Activated CD4-positive, CD25-positive, alpha-beta regulatory T cell treated with anti-CD3 and anti-CD28 coated beads, Interleukin-2, amount 50 U/mL, for 24 hours (primary cell): ENCODE measurements around the gene AQP6.
A peak's percentile ranks its signal among the peaks of the same experiment; 100 is the strongest.

Source experiments
- ATAC-seq, 2 donors: fragments of 150-1000 bp; cut with Tn5 transposase; one replicate each; pipeline ENCODE4 v1.10.0; 2021; ENCODE audit warnings: mild to moderate bottlenecking in 1 of 2, moderate library complexity in 1 of 2

The AQP6 gene

DNA sequence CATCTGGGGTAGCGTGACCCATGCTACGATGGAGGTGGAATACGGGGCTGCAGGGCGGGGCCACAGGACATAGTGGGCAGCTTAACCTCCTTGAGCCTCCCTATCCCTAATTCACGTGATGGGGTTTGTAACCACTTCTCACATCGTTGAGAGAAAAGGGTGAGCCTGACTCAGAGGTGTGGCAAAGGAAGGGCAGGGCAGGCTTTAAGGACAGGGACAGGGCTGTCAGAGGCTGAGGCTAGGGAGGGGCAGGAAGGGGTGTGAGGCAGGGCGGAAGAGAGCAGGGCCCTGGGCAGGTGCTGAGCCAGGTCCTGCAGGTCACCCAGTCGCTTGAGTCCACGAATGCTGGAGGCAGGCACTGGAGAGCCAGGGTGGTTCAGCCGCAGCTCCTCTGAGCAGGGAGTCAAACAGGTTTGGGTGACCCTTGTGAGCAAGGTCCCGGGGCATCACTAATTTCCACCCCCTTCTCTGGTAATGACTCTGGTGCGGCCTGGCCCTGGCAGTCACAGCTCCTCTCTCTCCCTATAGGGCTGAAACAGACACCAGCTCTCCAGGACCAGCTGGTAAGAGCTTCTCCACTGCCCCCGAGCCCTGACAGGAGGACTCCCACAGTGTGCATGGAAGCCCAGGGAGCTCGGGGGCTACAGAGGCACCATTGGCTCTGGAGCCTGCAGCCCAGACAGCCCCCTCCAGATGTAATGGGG is 29.7 kb upstream of the AQP6 start:
- peak; percentile 23 to 52 for ATAC-seq

DNA sequence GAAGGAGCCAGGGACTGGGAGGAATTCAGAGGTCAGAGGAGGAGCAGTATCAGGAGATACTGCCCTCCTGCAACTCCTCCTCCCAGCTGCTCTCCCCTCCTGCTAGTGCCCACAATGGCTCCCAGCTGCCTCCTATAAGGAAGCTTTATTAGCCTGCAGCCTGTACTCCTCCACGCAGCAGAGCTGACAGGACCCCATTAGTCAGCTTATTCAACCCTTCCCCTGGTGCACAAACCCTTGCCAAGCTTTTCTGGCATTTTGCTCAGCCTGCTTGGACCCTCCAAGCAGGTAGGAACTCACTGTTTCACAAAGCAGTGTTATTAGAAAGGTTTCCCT is 29.2 kb upstream of the AQP6 start:
- ATAC-seq = no peak

DNA sequence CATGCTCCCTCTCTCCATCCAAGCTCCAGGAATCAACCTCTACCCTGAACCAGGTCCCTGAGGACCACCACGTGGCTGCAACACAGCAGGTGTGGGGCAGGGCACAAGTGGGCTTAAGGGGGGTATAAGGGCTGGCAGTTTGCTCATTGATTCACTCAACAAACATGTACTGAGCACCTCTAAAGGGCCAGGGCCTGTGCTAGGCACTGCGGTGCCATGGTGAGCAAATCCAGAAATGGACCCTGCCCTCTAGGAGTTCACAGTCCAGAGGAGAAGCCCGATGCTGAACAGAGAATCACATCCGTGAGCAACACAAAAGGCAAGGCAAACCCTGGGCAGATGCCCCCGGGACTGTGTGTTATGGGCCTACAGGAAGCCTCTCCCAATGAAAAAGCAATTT is 28.7 kb upstream of the AQP6 start:
- no peak for ATAC-seq

DNA sequence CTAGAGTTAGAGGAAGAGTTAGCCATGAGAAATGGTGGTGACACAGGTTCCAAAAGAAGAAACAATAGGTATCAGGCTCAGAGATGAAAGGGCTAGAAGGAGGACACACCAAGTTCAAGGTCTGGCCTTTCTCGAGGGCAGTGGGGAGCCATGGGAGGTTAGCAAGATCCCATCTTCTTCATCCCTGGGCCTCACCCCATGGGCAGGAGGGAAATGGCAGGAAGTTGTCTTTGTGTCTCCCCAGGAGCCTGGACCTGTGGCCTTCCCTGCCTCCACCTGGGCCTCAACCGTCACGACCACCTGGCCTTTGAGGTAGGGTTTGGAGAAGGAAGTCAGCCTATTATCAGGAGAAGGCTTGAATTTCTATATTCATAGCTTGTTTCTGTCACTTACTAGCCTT is 28.0 kb upstream of the AQP6 start:
- no peak for ATAC-seq

DNA sequence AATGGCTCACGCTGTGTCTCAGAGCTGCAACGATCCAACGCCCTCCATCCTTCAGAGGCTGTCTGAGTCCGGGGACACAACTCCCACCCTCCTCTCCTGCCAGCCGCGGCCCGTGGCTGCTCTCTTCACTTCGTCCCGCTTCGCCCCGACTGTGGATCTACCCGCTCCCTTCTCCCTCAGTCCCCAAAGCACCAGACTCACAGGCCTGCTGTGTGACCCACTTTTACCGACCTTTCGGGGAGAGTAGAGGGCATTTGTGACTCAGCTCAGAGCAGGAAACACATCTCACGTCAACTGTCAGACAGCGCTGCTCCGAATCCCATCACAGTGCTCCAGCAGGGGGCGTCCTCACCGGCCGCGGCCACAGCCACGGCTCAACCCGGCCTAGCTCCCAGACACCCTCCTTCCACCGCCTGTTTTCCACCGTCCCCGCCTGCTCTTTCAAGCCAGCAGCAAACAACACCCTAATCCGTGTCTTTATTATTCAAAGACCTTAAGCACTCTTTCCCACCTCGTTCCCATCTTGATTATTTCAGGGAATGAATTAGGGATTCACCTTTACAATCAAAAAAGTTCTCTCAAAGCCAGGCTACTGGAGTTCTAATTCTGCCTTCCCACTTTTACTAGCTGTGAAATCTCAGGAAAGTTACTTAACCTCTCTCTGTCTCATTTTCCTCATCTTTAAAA is 27.2 kb upstream of the AQP6 start:
- ATAC-seq = peak; percentile 90 to 91

DNA sequence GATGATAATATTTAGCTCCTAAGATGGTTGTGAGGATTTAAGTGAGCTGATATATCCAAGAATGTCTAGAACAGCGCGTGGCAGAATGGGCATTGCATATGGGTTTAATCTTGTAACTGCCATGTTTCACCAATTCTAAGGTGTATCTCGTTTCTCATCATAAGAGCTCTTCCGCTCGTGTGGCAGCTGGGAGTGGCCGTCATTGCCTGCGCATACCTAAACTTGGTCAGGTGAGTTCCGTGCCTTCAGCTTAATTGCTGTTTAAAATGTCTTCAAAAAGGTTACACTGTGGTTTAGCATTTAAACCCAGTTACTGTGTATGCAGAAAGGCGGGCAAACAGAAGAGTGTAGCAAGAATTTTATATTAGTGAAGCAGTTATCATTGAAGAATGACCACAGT is 26.7 kb upstream of the AQP6 start:
- ATAC-seq = peak; percentile 33 to 49

DNA sequence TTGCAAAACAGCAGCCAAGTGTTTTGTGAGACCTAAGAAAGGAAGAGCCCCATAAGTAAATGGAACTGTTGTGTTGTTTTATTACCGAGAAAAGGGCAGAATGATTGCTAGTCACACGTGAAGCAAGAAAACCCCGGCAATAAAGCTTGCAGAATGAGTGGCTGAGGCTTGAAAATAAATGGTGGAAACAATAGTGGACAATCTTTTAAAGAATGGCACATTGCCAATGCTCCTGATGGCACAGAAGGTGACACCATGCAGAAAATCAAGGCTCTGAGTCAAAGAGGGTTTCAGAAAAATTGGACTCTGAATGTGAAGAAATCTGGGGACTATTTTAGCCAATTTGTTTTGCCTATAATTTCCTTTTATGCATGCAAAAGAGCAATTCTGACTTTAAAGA is 26.2 kb upstream of the AQP6 start:
- ATAC-seq = peak in 1 of 2 donors; percentile 6

DNA sequence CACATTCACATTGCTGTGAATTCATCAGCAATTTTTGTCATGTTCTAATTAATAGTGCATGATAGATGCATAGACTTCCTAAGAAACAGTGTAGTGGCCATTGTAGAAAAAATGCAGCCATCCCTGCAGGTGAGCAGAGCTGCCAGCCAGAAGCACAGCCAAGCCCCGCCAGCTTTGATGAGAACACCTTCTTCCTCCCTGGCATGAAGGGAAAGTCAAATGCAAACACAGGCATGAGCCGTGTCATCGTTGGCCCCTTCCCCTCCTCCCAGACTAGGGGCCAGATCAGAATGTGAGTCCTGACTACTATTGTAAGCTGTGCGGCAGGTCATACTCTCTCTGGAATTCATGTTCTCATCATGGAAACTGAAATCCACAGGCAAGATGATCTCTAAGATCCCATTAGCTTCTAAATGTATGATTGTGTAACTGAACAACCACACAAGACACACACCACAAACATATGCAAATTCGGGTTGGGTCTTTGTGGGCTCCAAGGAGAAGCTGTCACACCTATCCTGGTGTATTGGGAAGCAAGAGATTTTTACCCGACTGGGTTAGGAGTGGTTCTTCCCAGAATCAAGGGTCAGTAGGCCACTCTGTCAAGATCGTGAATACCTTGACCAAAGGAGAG is 25.0 kb upstream of the AQP6 start:
- no peak for ATAC-seq

DNA sequence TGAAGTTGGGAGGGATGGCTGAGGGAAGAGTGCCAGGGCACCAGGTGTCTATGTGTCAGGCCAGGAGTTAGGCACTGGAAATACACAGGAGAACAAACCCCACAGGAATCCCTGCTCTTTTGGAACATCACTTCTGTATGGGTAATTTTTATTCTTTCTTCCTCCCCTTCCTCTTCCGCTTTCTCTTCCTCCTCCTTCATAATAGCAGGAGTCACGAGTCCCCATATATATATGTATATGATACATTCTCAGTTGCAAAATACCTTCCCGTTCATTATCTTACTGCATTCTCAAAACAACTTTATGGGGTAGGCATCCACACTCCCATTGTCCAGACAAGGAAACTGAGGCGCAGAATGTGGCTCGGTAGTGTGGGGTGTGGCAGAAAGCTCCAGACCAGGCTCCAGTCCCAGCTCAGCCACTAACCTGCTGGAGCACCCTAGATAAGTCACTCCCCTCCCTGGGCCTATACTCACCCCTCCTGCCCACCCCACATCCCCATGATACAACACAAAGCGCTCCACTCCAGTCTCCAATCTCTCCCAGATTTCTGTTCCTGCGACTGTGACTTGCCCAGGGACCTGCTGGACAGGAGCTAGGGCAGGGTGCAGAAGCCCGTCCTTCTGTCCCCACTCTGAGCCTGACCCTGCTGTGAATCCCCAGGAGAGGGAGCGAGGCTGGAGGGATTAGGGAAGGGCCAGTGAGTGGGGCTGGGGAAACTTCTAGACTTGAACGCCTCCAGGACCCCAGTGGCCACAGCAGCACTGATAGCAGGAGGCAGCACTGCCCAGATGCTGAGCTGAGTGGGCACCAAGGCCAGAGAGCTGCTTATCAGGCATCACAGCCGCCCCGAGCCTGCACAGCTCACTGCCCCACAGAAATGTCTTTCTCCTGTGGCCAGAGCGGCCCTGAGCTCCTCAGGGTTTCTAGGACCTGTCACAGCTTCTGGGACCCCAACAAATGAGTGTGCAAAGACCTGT is 23.6 kb upstream of the AQP6 start:
- ATAC-seq = no peak

DNA sequence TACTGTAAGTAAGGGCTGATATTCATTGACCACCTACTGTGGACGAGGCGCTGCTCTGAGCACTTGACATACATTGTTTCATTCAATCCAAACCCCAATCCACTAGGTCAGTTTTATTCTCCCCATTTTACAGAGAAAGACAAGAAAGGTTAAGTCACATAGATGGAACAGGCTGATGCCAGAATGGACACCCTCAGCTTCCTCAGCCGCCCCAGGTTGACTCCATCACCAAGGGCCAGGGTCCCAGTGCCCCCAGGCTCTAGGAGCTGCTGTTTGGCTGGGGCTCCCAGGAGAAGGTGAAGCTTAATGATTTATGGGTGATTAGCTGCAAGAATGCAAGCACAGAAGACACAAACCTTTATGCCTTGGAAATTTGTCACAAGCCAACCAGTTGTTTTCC is 22.9 kb upstream of the AQP6 start:
- ATAC-seq = no peak

DNA sequence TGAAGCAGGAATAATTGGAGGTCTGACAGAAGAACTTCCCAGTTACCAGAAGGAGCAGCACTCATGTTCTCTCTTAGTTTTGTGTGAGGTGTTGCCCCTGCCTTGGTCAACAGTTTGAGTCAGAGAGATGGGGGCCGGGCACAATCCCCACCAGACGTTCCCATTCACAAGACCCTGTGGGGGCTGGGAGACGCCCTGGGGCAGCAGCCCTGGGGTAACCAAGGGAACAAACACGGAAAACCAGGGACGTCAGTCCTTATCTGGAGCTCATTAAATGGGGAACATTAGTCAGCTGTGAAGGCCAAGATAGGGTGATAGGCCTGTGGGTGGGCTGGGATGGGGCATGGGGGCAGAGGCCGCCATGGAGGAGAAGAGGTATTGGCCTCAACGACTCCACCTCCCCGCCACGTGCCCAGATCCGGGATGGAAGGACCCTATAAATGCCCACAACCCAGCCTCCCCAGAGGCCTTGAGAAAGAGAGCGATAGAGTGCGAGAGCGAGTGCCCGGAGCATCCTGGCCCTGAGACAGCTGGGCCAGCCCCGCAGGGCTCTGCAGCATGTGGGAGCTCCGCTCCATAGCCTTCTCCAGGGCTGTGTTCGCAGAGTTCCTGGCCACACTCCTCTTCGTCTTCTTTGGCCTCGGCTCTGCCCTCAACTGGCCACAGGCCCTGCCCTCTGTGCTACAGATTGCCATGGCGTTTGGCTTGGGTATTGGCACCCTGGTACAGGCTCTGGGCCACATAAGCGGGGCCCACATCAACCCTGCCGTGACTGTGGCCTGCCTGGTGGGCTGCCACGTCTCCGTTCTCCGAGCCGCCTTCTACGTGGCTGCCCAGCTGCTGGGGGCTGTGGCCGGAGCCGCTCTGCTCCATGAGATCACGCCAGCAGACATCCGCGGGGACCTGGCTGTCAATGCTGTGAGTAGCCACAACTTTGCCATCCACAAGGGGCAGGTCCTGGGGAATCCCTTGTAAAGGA is 22.2 kb upstream of the AQP6 start, which contains the start of gene AQP2:
Gene AQP2 (plus strand): TSS at position 465 of the 979 bp plus-strand sequence. CDS start 94 bp downstream, at position 559.
- ATAC-seq = no peak

DNA sequence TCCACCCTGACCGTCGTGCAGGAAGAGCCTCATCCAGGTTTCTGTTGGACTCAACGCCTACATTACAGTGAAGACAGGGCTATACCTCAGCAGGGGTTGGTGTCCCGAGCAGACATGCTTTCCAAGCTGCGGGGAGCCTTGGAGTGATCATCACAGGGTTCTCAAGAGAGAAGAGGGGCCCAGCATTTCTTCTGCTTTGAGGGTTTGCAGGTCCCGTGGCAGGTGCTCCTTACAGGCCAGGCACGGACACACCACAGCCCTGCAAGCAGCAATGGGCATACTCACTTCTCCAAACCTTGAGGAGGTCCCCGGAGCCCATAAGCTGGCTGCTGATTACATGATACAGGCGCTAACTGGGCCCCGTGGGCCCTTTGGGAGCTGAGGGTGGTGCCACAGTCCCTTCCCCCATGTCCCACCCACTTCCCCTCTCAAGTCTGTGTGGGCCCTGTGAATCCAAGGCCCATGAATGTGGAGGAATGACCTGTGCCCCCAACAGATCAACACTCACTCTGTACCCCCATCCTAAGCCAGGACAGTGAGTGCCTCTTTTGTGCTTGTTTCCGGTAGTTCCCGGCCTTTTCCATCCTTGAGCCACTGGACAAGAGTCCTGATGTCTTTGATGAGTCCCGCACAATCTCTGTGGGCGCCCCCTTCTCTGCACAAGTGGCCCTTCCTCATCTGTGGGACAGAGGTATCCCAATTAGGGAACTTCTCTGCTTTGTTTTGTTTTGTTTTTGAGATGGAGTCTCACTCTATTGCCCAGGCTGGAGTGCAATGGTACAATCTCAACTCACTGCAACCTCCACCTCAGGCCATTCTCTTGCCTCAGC is 21.1 kb upstream of the AQP6 start:
- no peak for ATAC-seq

DNA sequence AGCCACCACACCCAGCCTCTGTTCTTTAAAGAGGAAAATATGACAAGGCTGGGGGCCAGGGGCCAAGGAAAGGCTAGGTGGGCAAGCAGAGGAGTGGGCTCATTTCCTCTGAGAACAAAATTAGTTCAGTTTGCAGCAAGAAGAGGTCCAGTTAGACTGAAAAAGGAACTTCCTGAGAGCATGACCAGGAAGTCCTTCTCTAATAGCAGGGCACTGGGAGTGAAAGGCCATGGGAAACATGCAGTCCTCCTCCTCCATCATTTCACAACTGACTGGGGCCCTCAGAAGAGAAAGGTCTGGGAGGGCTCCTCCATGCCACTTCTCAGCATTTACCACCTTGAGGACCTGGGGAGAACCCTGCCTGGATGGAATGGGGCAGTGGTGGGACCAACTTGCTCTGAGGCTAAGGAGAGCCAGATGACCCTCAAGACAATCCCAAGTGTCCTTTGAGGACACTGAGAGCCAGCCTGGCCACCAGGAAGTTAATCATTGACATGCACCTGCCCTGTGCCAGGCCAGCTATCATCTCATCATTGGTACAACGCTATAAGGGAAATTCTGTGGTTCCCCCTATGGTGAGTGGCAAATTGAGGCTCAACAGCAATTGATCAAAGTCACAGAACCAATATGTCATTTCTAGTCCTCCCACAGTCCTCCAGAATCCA is 20.2 kb upstream of the AQP6 start:
- no peak for ATAC-seq

DNA sequence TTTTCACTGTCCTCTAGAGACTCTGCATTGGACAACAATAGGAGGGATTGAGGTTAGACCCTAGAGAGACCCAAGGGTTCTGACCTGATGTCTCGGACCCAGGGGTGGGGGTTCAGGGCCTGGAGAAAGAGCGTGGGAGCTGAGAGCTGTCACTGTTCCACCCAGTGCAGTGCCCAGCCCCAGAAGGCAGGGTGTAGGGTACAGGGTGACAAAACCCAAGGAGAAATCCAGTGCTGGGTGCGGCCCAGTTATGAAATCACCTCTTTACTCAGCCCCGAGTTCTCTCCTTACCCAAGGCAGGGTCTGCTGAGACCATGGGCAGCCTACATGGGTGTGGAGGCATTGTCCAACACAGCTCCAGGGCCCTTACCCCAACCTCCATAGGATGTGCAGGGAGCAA is 19.6 kb upstream of the AQP6 start:
- ATAC-seq = no peak

DNA sequence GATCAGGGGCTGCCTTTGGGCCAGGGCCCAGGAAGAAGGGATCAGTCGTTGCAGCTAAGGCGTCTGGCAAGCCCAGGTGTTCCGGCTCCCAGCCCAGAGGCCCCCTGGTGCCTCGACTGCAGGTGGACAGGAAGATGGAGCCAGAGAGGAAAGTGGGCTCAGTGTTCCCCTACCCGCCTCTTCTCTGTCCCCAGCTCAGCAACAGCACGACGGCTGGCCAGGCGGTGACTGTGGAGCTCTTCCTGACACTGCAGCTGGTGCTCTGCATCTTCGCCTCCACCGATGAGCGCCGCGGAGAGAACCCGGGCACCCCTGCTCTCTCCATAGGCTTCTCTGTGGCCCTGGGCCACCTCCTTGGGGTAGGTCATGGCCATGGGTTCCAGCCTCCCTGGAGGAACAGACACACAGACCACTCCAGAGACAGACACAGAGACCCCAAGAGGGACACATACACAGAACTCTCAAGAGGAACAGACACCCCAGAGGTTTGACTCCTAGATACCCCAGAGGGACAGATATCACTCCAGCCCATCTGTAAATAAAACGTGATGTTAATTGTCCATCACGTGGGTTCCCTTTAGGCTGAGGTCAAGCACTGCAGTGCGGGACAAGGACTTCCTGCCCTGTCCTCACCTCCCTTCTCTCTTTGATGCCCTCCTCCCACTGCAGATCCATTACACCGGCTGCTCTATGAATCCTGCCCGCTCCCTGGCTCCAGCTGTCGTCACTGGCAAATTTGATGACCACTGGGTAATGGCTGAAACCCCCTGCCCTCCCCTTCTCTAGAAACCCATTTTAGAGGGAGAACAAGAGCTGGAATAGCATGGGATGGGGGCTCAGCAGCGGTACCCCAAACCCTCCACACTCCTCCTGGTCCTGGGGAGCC is 18.5 kb upstream of the AQP6 start:
- no peak for ATAC-seq

DNA sequence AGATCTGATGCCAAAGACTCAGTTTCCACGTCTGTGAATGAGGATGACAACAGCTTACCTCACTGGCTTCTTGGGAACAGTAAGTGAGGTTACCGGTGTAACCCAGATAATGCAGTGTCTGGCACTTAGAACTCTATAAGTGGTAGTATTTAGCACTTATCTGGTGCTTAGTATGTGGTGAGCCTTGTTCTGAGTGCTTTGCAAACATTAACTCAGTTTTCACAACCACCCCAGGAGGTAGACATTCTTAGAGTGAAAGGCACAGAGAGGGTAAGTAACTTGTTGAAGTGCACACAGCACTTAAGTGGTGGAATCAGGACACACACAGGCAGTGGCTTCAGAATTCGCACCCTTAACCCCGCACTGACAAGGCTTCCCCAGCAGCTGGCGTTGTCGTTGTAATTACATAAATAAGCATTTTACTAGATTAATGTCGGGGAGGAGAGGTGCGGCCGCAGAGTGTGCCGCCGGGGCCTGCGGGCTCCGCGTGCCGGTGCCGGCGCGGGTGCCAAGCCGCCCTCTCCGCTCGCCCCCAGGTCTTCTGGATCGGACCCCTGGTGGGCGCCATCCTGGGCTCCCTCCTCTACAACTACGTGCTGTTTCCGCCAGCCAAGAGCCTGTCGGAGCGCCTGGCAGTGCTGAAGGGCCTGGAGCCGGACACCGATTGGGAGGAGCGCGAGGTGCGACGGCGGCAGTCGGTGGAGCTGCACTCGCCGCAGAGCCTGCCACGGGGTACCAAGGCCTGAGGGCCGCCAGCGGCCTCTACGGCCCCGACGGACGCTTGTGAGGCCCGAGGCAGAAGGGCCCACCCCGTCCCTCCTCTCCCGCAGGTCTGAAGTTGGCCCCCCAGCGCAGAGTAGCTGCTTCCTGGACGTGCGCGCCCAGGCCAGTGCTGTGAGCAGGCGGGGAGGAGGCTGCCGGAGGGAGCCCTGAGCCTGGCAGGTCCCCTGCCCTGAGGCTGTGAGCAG is 17.6 kb upstream of the AQP6 start:
- no peak for ATAC-seq

DNA sequence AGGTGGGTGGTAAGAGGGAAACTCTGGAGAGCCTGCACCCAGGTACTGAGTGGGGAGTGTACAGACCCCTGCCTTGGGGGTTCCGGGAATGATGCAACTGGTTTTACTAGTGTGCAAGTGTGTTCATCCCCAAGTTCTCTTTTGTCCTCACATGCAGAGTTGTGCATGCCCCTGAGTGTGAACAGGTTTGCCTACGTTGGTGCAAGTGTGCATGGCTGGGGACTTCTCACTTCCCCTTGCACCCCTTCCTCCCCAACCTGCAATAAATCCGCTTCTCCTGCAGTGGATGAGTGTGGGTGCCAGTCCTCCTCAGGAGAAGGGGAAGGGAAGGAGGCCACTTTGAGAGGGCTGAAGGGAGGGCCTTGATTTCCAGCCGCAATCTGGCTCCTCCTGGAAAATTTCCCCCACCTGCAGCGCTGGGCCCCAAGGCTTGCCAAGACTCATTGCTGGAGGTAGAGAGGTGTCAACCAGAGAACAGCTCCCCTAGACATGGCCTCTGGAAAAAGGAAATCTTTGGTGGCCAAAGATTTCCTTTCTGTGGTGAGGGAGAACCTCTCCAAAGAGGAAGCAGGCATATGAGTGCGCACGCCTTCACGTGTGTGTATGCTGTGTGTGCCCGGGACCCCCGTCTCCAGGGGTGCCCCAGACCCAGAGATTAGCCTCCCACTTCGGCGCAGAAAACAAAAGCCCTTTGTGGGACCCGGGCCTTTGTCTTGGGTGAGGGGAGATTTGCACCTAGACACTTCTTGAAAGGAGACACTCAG is 16.7 kb upstream of the AQP6 start:
- no peak for ATAC-seq
